ENCODE data around the gene FOXB2. TPM values are rescaled to one million over a fixed set of nuclear protein-coding genes. Genes with fewer than 3 reads are reported as not detected.
"Not testable (repeated sequence)": the region's sequence is repeated elsewhere in the genome, so short reads cannot be mapped to it uniquely, and the experiment has no call there.

The FOXB2 gene
- not detected for total RNA-seq

- Histone ChIP-seq H3K4me3 (peak within 1 kb of the TSS; percentile 1 to 56 (median 26)), H3K36me3 (no peaks in the 10 kb centered on the region), H3K27me3 (peaks cover 12 to 100% of the 10 kb centered on the region in 2 donors), H3K27ac (no peak within 1 kb of the TSS), H3K9me3 (no peaks in the 10 kb centered on the region), H3K4me1 (peaks cover 0 to 10% of the 10 kb centered on the region in 2 donors)
- no peak for DNase-seq (ENCODE audit: low spot score in 2 of 2)
- intact Hi-C loops (cut with DNase I; ENCODE audit: low total_unique reads): no loop called here
- TF ChIP-seq POLR2AphosphoS5 (IDR thresholded peaks at IDR 0.05) (no peak), POLR2A (IDR thresholded peaks at IDR 0.05) (no peak), CTCF (IDR thresholded peaks at IDR 0.05) (no peak)
Observed at GRCh38 chr9:77019236-77019925, at the start of gene FOXB2. TSS of gene FOXB2 (plus strand) at chr9:77019655. CDS start at chr9:77019655, 0 bp downstream.

- Histone ChIP-seq H3K4me3 (no peak overlapping the region), H3K4me1 (no peaks in the 10 kb centered on the region), H3K36me3 (no peaks in the 10 kb centered on the region), H3K27ac (no peak overlapping the region), H3K27me3 (no peaks in the 10 kb centered on the region), H3K9me3 (peaks cover 14 to 23% of the 10 kb centered on the region in 2 donors)
- DNase-seq (ENCODE audit: low spot score in 2 of 2): no peak
- TF ChIP-seq POLR2AphosphoS5 (IDR thresholded peaks at IDR 0.05) (no peak), CTCF (IDR thresholded peaks at IDR 0.05) (no peak), POLR2A (IDR thresholded peaks at IDR 0.05) (no peak)
- intact Hi-C loops (cut with DNase I; ENCODE audit: low total_unique reads): no loop called here
Observed at GRCh38 chr9:76969716-76970115, 49.7 kb upstream of the FOXB2 start.

GRCh38 chr9:76978831-76979230, 40.6 kb upstream of the FOXB2 start:
- not testable (repeated sequence) for H3K27ac ChIP-seq; DNase-seq (ENCODE audit: low spot score in 2 of 2); H3K36me3 ChIP-seq; H3K4me3 ChIP-seq; H3K9me3 ChIP-seq; H3K4me1 ChIP-seq
- intact Hi-C loops (cut with DNase I; ENCODE audit: low total_unique reads): loop anchor here (2.0 kb wide), 1 partner anchor 32 kb away; no protein-coding TSS in a partner anchor
- peaks cover 0 to 10% of the 10 kb centered on the region in 2 donors for H3K27me3 ChIP-seq

GRCh38 chr9:76980566-76980965, 38.9 kb upstream of the FOXB2 start:
- no peak overlapping the region for H3K27ac ChIP-seq
- DNase-seq (ENCODE audit: low spot score in 2 of 2): no peak
- intact Hi-C loops (cut with DNase I; ENCODE audit: low total_unique reads): no loop called here

GRCh38 chr9:76984486-76984885, 35.0 kb upstream of the FOXB2 start:
- Histone ChIP-seq H3K4me1 (no peaks in the 10 kb centered on the region), H3K36me3 (no peaks in the 10 kb centered on the region), H3K27ac (no peak overlapping the region), H3K9me3 (no peaks in the 10 kb centered on the region), H3K27me3 (peaks cover 0 to 4% of the 10 kb centered on the region in 2 donors), H3K4me3 (no peak overlapping the region)
- intact Hi-C loops (cut with DNase I; ENCODE audit: low total_unique reads): no loop called here
- DNase-seq (ENCODE audit: low spot score in 2 of 2): no peak
- TF ChIP-seq POLR2A (IDR thresholded peaks at IDR 0.05) (no peak), POLR2AphosphoS5 (IDR thresholded peaks at IDR 0.05) (no peak), CTCF (IDR thresholded peaks at IDR 0.05) (no peak)

More at GRCh38 chr9:76980566-76980965, 38.9 kb upstream of the FOXB2 start:
- peaks cover 0 to 14% of the 10 kb centered on the region in 2 donors for H3K27me3 ChIP-seq
- TF ChIP-seq CTCF (IDR thresholded peaks at IDR 0.05) (no peak), POLR2A (IDR thresholded peaks at IDR 0.05) (no peak), POLR2AphosphoS5 (IDR thresholded peaks at IDR 0.05) (no peak)
- H3K4me1 ChIP-seq: no peaks in the 10 kb centered on the region
- H3K9me3 ChIP-seq: no peaks in the 10 kb centered on the region
- H3K4me3 ChIP-seq: no peak overlapping the region
- H3K36me3 ChIP-seq: no peaks in the 10 kb centered on the region
